HG03064 (cell line): ENCODE measurements around the gene RBBP8NL.

Experiments
- ATAC-seq: cut with Tn5 transposase; IDR thresholded peaks from one replicate; pipeline ENCODE4 v1.9.1; 2021; ENCODE audit warnings: low read depth; ENCODE audit not compliant: unreplicated experiment

The RBBP8NL gene

DNA sequence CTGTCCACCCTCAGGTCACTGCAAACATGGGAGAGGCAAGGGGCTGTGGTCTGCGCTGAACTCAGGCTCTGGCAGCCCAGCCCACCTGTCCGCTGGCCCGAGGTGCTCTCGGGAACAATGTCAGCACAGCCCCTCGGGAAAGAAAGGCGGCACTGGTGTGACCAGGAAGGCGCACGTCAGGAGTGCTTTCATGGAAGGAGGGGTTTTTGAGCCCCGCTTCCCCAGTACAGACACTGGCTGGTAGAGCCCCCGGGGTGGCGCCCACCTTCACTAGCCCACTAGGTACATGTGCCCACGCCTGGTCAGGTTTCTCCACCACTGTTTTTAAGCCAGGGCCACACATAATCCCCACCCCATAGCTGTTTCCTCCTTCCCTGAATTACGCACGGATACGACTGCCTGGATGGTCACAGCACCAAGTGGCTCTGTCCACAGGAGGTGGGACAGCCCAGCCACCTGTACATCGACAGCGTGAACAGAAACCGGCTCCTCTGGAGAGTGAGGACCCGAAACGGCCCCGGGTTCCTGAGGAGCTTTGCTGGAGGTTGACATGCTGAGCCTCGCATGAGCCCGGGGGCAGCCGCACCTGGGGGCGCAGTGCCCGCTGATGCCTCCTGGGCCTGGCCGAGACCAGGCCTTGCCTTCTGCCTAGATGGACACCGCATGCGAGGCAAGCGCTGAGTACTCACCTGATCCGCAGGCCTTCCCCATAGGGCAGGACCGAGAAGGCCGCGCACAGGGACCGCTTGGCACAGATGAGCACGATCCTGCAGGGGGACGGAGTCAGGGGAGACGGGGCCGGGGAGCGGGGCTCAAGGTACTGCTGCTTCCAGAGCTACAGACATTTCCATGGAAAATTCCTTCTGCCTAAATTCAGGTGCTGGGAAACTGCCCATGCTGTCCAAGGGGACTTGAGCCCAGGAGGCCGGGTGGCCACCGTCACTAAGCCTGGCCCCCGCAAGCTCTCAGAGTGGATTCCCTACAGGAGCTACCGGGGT is 32.8 kb downstream of the RBBP8NL start:
- no peak for ATAC-seq

DNA sequence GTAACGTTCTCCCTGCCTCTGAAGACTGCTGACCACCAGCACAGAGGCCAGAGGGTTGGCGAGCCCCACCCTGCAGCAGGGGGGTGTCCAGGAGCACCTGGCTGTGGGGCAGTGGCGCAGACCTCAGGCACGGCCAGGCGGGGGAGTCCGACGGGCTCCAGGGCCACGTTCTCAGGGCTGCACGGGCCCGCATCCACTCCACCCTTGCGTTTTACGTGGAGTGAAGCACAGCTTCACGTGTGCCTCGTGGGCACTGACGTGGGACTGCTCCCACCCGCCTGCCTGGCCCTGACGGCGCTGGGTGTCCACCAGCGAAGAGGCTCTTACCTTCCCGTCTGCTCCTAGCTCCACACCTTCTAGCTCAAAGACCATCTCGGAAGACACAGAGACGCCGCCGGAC is 33.5 kb downstream of the RBBP8NL start:
- no peak for ATAC-seq

GRCh38 chr20:62393335-62393665 is 34.0 kb downstream of the RBBP8NL start:
- ATAC-seq: no peak

- ATAC-seq: no peak
These were observed 34.6 kb downstream of the RBBP8NL start for GRCh38 chr20:62392621-62393334.

DNA sequence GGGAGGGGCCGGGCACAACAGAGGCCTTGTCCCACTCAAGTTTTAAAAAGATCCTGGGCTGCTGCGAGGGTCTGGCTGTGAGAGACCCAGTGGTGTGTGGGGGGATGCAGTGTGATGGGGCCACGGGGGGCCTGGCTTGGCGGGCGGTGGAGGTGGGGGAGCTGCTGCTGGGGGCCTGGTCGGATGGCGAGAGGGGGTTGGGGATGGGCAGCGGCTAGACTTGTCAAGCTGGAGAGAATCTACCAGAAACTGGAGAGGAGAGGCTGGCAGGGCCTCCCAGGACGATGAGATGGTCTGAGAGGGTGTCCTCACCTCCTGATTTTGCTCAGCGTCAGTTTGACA is 35.3 kb downstream of the RBBP8NL start:
- ATAC-seq: no peak

DNA sequence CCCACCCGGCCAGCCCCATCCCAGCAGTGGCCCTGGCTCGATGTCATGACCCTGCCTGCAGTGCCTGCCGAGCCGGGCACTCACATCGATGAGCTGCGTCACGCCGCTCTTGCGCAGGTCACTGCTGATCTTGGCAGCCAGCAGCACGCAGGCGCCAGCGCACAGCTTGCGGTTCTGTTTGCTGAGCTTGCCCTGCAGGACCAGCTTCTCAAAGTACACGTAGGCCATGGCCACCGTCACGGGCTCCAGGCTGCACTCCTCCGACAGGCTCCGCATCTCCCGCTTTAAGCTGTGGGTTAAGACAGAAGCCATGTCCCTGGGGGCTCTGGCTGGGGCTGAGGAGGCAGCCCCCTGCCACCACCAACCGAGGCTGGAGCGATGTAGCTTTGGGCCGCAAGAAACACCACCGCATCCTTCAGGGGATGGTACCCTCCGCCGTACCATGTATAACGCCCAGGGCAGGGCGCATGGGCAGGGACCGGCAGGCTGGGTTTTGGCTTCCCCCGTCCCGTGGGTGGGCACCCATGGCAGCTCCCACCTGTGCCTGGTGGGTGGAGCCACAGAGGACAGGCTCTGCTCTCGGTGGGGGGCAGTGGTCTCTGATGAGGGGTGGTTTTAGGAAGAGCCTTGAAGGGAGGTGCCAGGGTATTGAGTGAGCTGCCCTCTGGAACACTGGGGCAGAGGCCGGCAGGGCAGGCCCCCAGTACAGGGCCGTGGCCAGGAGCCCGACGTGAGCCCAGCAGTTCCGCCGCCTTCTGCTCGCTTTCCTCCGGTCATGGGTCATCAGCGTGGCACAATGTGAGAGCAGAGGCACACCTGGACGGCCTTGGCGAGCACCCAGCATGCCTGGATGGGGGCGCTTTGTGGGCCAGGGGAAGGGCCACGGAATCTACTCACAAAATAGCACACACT is 35.9 kb downstream of the RBBP8NL start:
- ATAC-seq: no peak

DNA sequence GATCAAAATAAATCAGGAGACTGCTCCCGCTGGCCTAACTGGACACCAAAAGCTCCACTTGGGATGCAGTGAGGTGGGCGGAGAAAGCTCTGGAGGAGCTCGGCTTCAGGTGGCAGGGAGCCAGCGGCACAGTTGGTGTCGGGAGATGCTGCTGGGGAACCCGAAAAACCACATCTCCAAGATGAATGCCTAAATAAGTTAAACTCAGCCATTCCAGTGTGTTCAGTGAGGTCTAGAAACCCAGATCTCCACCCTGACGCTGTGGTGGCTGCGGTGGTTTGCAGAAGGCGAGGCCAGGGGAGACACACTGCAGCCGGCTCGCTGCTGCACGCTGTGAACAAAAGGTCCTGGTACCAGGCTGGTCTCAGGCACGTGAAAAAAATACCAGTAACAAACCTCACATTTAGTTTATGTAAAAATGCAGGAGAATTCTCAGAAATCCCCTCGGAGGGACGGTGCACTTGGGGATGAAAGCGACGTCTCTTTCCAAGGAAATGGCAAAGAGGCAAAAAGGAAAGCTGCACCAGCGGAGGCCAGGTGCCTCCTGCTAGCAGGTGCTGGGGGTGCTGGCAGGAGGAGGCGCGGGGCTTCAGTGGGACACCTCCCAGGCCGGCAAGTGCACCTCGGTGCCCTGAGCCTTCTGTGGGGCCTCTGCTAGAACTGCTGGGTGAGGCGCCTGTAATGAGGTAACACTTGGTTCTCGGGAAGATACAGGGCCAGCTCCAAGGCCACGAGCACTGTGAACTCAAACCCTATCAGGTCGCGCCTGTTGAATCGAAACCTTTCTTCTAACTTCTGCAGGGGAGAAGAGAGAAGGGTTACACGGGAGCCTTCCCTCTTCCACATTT is 36.8 kb downstream of the RBBP8NL start:
- ATAC-seq: no peak

DNA sequence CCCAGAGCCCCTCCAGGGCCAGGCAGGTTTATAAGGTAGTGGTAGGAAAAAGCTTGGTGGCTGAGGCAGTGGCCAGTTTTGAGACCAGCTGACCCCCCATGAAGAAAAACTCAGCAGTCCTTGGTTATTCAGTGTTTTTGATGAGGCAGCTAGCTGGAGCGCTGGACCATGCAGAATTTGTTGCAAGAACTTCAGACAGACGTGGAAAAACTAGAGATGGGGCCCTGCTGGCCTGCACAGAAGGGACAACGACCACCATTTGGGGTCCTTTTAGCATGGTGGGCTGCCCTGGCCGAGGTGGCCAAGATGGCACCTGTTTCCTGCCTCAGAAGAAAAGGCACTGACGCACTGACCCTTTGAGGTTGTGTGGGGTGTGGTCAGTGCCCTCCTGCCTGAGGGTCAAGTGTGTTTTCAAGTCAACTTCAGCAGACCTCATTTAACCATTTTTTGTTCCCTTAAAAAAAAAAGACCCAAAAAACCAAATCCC is 37.7 kb downstream of the RBBP8NL start:
- no peak for ATAC-seq

DNA sequence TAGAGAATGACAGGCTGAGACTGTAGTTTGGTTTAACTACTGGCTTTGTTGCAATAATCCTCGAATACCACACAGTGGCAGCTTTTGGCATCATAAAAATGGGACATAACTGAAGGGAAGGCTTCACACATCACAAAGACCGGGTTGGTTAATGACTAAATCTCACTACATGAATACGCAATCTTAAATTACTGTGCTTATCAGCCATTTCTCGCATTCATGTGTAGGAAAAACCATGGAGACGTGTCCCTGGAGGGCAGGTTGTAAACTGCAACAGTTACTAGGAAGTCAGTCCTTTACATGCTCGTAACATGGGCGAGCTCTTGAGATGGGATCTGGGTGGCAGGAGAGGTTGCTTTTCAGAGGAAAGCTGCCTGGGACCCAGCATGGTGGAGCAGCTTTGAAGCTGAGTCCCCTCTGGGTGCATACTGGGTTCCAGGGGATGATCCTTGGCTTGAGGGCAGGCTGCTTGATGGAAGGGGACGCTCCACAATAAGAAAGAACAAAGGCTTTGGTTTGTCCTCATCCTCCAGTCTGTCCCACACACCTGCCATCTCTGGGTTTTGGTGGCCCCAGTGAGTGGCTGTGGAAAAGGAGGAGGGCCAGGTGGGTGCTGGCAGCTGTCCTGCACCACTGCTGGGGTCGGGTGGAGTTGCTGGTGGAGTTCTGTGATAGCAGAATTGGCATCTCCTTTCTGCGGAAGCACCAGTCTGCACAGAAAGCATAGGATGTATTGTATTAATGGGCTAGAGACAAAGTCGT is 38.3 kb downstream of the RBBP8NL start:
- ATAC-seq: no peak

DNA sequence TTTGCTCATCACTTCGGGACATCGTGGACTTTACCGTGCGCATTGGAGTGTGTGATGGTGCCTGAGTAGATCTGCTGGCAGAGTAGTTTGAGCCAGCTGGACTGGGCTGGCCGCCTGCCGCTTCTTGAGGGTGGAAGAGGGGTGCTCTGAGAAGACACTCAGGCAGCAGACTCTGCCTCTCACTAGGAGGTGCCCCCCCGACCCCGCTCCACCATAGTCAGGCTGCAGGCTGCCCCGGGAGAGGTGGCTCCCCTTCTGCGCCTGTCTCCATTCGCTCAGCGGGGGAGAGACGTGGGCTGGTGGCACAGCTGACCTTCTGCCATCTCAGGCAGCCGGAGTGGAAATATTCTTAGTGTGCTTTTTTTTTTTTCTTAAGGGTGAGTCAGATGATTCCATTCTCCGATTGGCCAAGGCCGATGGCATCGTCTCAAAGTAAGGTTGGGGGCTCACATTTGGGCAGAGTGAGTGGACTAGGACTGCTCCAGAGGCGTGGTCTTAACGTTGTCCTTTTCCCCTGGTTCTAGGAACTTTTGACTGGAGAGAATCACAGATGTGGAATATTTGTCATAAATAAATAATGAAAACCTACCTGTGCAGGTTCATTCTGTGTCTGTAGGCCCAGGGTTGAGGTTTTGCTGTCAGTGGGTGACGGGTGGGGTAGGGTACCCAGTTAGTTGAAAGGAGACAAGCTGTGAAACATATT is 39.3 kb downstream of the RBBP8NL start:
- no peak for ATAC-seq

DNA sequence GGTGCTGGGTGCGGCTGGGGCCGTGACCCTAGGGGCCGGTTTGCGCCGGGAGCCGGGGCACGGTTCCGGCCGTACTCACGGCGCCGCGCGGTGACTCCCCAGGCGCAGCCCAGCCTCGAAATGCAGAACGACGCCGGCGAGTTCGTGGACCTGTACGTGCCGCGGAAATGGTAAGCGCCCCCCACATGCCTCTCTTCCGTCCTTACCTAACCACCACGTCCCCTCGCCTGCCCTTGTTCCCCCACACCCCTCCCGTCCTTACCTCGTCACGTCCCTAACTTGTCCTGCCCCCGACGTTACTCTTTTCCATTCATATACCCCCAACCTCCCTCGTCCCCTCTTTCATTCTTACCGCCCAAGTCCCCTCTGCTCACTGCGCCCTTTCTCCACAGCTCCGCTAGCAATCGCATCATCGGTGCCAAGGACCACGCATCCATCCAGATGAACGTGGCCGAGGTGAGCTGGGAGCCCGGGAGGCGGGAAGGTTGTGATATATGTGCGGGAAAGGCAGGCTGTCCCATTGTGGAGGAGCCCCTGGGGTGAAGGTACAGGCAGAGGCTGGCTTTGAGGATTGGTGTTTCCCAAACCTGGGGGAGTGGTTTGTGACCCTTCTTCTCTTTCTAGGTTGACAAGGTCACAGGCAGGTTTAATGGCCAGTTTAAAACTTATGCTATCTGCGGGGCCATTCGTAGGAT is 40.0 kb downstream of the RBBP8NL start:
- ATAC-seq: no peak

GRCh38 chr20:62386383-62387218 is 40.7 kb downstream of the RBBP8NL start, which contains the start of gene RPS21:
TSS of gene RPS21 (plus strand) at chr20:62387103. CDS start at chr20:62387339, 236 bp downstream.
- ATAC-seq: peak; percentile 64

DNA sequence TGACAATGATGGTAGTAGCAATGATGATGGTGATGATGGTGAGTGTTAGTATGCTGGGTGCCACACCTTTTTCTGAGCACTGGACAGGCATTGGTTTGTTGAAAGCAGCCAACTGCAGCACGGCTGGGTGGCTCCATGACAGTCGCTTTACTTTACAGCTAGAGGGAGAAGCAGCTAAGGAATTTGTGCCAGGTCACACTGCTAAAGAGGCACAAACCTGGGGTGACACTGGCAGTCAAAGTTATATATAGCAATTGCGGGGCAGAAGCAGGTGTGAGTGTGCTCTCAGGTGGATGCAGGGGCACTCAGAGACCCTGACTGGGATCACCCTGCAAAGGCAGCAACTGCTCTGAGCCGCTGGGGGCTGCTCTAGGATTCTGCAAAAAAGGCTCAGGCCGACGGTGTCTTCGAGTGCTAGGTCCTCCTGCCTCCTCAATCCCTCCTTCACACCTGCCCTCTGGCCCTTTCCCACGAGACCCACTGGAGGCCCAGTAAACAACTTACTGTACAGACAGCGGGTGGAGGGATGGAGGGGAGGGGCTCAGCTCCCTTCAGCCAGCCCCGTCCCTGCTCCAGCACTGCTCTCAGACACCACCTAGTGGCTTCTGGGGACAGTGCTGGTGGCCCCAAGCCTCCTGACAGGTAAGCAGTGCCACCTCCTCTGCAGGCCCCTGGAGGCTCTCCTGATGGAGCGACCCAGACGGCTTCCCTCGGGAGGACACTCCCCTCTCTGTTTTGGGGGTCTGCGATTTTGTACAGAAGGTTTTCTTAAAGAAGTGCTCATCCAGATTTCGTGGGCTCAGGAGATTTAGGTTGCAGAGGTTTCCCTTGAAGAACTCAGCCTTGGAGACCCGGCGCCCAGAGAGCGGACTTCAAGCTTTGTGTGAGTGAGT is 44.8 kb downstream of the RBBP8NL start:
- no peak for ATAC-seq

DNA sequence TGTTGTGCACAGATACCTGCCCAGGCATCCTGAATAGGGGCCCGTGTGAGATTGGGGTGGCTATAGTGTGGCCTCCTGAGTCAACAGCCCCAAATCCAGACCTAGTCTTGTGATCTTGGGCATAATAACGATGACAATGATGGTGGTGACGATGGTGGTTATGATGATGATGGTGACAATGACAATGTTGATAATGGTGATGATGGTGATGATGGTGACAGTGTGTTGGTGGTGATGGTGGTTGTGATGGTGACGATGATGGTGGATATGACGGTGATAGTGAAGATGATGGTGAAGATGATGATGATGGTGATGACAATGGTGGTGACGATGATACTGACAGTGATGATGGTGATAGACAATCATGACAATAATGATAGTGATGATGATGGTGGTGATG is 45.5 kb downstream of the RBBP8NL start:
- no peak for ATAC-seq

DNA sequence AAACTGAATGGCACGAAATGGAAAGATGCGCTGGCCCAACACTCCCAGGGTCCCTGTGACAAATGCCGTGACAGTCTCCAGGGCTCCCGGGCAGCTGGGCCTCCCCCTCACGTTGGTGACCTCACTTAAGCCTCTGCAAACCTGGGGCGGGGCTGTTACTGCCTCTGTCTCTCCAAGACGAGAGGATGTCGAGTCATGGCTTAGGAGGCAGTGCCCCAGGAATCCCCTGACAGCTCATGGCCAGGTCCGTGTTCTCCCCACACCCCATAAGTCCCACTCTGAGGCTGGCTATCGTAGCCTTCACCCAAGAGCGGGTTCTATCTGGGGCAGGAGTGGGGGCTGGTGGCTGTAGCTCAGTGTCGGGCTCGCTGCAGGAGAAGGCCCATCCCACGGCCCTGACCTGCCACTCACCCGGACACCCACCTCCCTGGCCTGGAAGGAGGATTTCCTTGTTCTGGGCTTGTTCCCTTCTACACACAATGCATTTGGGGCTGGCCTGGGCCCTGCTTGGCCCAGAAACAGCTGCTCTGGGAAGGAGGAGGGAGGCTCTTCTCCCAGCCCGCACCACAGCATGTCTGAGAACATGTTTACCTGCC is 46.0 kb downstream of the RBBP8NL start:
- ATAC-seq: no peak

- no peak for ATAC-seq
These were observed 49.1 kb downstream of the RBBP8NL start for GRCh38 chr20:62378215-62378614.
